Stimulated activated CD4-positive, alpha-beta T cell treated with anti-CD3 and anti-CD28 coated beads, Interleukin-12 subunit alpha, Interleukin-12 subunit beta, amount 100 ng/mL, for 24 hours (primary cell): ENCODE measurements around the gene EME2.
"Not testable (repeated sequence)": the region's sequence is repeated elsewhere in the genome, so short reads cannot be mapped to it uniquely, and the experiment has no call there.

ENCODE experiments used
- DNase-seq, 2 experiments: peaks; one replicate each; pipeline ENCODE4 v3.0.0-alpha.2; 2020; ENCODE audit warnings: low read depth in 2 of 2

EME2 gene

GRCh38 chr16:1772362-1772907, at the start of gene EME2:
Gene EME2 (plus strand): TSS chr16:1772810. CDS start chr16:1773228, 418 bp downstream.
- peak; percentile 25 to 41 for DNase-seq

DNA sequence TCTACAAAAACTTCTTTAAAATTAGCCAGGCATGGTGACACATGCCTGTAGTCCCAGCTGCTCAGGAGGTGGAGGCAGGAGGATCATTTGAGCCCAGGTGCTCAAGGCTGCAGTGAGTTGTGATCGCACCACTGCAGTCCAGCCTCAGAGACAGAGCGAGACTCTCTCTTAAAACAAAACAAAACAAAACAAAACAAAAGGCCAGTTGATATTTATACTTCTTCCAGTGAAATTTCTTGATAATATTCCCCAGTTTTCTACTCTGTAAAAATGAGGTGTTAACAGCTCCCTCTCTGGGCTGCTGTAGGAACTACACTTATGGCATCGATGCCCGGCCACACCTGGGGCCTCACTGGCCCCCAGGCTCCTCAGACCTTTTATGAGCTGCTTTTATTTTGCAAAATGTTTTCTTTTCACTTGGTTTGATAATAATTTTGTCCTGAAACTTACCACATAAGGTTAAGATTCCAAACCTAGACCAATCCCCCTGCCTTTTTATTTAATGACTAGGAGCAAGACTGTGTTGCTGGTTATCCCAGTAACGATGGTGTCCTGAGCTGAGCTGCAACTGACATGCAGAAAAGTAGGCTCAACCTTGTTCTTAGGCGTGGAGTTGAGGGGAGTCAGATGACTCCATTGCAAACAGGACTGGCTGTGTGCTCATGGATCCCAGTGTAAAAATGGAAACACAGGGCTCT, 49.0 kb upstream of the EME2 start:
- peak in 1 of 2 experiments; percentile 28 for DNase-seq

DNA sequence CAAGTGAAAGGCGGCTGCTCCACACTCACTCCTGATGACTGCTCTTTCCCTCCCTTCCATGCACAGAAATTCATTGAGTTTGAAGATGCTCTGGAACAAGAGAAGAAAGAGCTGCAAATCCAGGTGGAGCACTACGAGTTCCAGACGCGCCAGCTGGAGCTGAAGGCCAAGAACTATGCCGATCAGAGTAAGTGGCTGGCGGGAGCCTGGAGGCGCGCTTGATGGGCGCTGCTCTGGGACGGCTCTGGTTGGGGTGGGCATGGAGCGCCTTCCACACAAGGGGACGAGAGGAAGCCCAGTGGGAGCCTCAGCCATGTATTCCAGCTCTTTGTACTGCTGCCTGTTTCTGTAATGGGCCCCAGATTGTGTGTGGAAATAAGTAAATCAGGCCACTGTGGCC, 48.1 kb upstream of the EME2 start:
- no peak for DNase-seq

- no peak for DNase-seq
Measured at GRCh38 chr16:1726661-1727502, 45.7 kb upstream of the EME2 start.

DNA sequence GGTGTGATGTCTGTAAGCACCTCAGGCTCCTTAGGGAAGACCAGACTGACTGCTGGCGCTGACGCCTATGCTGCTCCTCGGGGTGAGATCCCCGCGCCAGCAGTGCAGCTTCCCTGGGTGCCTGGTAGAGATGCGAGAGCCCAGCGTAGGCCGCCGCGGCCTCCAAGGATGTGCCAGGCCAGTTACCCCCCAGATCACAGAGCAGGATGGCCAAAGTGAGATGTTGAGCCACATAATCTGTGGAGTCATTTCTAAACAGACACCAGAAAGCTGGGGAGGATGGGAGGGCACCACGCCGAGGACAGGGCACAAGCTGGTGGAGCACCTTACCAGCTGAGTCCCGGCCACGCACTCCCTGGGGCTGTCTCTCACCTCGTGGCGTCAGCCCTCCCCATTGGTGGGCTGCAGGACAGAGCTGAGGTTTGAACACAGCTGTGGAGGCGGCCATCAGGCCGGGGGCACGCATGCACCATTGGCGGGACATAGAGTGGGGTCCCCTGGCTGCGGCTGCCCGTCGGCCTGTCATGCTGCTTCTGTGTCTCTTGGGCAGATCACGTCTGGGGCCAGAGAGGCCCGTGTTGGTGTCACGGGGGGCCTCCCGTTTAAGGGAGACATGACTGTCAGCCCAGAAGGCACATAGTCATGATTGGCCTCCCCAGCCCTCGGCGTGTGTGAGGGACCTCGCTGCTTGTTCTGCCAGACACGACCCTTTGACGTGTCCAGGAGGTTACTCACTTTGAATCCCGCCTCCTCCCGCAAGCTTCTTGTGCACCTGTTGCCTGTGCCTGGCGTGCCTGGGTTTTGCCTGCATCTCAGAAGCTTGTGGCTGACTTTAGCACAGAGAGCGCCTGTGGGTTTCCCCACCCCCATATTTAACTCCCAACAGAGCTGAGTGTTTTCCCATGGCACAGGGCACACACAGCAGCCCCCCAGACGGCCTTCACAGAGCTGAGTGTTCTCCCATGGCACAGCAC, 44.7 kb upstream of the EME2 start:
- DNase-seq: no peak

- no peak for DNase-seq
Measured at GRCh38 chr16:1729026-1729425, 43.6 kb upstream of the EME2 start.

DNA sequence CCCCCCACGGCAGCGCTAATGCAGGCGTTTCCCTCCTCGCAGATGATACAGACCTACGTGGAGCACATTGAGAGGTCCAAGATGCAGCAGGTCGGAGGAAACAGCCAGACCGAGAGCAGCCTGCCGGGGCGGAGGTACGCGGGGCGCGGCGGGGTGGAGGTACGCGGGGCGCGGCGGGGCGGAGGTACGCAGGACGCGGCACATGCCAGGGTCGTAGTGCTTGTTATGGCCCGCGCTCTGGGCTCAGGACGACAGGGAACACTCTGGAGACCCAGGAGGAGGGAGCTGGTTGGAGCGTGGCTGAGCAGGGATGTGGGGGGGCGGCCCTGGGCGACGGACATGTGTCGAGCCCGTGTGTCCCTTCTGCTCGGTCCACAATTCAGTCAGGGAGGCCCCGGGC, 43.2 kb upstream of the EME2 start:
- DNase-seq: no peak

GRCh38 chr16:1731073-1731472, 41.5 kb upstream of the EME2 start:
- no peak for DNase-seq

DNA sequence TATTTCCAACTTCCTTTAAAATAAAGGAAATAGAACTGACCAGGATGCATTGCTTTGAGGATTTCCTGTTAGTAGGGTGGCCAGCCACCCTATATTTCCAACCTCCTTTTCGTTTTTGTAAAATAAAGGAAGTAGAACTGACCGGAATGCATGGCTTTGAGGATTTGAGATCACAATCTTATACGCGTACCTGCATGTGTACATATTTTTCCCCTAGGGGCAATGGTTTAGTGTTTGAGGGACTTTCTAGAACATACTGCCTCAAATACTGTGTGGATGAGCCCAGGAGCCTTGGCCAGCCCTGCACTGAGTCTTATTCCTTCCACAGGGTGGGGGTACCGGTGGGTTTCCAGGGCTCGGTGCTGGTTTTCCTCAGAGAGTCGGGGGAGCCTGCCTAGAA, 41.0 kb upstream of the EME2 start:
- no peak for DNase-seq

DNA sequence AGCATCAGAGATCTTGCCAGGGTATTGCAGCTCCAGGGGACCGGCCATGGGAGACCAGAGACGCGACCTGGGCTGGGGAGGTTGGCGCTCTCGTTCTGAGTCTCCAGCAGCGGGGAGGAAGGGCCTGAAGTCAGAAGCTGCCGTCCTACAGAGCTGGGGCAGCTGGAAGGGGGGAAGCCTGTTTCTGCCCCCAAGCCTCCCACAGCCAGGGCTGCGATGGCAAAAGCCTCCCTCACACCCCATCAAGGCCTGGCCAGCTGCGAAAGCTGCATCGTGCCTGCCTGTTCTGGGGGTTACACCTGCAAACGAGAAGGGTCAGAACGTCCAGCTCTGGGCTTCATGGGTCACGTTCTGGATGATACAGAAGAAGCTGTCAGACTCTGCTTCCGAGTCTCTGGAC, 40.5 kb upstream of the EME2 start:
- no peak for DNase-seq

GRCh38 chr16:1732551-1732987, 40.0 kb upstream of the EME2 start:
- not testable (repeated sequence) for DNase-seq

DNA sequence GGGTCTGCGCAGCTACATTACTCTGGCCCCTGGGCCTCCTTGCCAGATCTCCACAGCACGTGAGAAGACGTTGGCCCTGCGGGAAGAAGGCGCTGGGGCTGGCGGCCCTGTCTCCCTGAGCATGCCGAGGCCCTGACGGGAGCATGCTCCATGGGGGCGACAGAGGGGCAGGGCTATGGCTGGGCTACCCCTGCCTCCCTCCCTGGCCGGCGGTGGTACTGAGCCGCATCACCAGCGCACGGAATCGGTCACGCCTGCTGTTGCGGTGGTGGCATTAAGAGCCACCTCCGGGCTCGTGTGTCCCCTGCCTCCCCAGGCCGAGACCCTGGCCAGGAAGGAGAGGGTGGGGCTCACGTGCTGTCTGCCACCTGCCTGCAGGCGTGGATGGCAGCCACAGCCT, 38.5 kb upstream of the EME2 start:
- DNase-seq: no peak

DNA sequence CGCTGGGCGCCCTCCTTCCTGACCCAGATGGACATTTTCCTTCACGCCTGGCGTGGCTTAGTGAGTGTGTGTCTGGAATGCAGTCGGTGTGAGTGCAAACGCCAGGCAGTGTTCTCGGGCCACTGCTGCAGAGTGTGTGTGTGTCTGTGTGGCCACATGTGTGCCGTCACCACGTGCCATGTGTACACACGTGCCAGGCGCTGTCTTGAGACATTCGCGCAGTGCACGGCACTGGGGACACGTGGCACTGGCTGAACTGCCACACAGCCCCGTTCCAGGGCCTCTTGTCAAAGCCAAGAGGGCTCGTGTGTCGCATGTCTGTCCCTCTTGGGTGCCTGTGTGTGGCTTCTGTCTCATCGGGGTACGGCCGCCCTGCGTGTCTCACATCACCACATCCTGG, 37.8 kb upstream of the EME2 start:
- no peak for DNase-seq

DNA sequence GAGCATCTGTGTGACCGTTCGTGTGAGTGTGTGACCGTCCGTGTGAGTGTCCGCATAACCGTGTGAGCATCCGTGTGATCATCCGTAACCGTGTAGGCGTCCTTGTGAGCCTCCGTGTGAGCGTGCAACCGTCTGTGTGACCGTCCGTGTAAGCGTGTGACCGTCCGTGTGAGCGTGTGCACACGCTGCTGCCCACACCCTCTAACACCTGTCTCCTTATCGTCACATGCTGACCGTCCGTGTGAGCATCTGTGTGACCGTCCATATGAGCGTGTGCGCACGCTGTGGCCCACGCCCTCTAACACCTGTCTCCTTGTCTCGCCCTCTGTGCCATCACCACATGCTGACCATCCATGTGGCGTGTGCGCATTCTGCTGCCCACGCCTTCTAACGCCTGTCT, 32.4 kb upstream of the EME2 start:
- no peak for DNase-seq

- DNase-seq: no peak
Measured at GRCh38 chr16:1740781-1741490, 31.7 kb upstream of the EME2 start.

- DNase-seq: no peak
Measured at GRCh38 chr16:1741553-1742165, 31.0 kb upstream of the EME2 start.

GRCh38 chr16:1743376-1744337, 29.0 kb upstream of the EME2 start:
- DNase-seq: no peak

GRCh38 chr16:1744338-1744840, 28.2 kb upstream of the EME2 start:
- no peak for DNase-seq
